ENCODE results near the gene MPND. TPM values are rescaled to one million over a fixed set of nuclear protein-coding genes. Genes with fewer than 3 reads are reported as not detected.

Gene MPND
- total and polyA plus RNA-seq, 2 of the 13 experiments (the other 11 are each of a cell fraction or from before 2014, with no cell fraction given) = 10.8 to 15.8 TPM

DNA sequence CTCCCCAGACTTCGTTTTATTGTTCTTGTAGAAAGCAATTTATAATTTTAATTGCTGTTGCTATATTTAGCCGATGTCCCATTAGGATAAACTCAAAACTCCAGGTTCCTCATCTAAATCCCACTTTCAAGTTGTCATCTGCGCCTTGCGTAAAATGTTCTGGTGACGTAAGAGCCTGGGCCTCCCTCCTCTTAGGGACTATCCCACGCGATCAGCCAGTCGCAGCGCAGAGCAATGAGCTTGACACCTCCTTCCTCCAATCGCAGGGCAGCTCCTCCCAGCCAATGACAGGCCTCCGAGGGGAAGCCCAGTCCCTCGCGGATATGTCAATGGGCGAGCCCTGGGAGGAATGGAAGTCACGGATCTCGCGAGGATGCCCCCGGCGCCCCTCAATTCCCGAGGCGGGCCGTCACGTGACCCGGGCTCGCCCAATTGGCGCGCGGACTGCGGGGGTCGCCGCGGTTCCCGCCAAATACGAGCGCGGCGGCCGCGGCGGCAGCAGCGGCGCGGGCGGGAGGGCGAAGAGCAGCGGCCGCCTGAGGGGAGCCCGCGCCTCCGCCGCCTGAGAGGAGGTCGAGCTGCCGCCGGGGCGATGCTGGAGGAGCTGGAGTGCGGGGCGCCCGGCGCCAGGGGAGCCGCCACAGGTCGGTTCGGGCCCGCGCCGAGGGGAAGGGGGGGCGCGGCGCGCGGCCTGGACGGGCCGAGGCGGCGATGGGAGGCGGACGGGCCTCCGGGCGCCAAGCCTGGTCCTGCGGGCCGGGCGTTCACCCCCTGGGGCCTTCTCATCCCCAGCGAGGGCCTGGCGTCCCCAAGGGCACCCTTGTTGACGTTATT, 59.0 kb downstream of the MPND start, which contains the start of gene CHAF1A (continued):
- TF ChIP-seq, protein P1, sequence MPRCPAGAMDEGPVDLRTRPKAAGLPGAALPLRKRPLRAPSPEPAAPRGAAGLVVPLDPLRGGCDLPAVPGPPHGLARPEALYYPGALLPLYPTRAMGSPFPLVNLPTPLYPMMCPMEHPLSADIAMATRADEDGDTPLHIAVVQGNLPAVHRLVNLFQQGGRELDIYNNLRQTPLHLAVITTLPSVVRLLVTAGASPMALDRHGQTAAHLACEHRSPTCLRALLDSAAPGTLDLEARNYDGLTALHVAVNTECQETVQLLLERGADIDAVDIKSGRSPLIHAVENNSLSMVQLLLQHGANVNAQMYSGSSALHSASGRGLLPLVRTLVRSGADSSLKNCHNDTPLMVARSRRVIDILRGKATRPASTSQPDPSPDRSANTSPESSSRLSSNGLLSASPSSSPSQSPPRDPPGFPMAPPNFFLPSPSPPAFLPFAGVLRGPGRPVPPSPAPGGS (CRISPR knock-in tag; IDR thresholded peaks at IDR 0.05) = peak; percentile 6; the same call in 1 of the 2 replicates
- TF ChIP-seq SMARCE1 (IDR thresholded peaks at IDR 0.05; ENCODE audit: borderline replicate concordance) (no peak), ARID3A (IDR thresholded peaks at IDR 0.05; ENCODE audit: low read depth, low read length) (no peak), ZNF451 (CRISPR knock-in tag; IDR thresholded peaks at IDR 0.05) (0 out of 2 replicates have a peak, but pooled peaks have one; percentile 54), ZNF768 (CRISPR knock-in tag; IDR thresholded peaks at IDR 0.05) (0 out of 2 replicates have a peak, but pooled peaks have one; percentile 27), SIN3B (IDR thresholded peaks at IDR 0.05; ENCODE audit: low read length) (peak; percentile 92), ZHX2 (IDR thresholded peaks at IDR 0.05; ENCODE audit: low read depth) (peak; percentile 58; the same call in 1 of the 2 replicates), ZHX2 (CRISPR knock-in tag; IDR thresholded peaks at IDR 0.05; ENCODE audit: borderline replicate concordance) (no peak), TCF12 (IDR thresholded peaks at IDR 0.05) (no peak), TCF12 (CRISPR knock-in tag; IDR thresholded peaks at IDR 0.05) (0 out of 2 replicates have a peak, but pooled peaks have one; percentile 34), NFYB (CRISPR knock-in tag; IDR thresholded peaks at IDR 0.05) (peak; percentile 98), NR2F6 (IDR thresholded peaks at IDR 0.05) (peak; percentile 70), NR2F6 (CRISPR knock-in tag; IDR thresholded peaks at IDR 0.05) (peak; percentile 95), POLR2AphosphoS5 (IDR thresholded peaks at IDR 0.05; ENCODE audit: low read depth, low read length) (peak; percentile 49; the same call in 1 of the 2 replicates), CREM (IDR thresholded peaks at IDR 0.05) (peak; percentile 90), CREM (CRISPR knock-in tag; IDR thresholded peaks at IDR 0.05) (no peak), ZSCAN21 (CRISPR knock-in tag; IDR thresholded peaks at IDR 0.05; ENCODE audit: borderline replicate concordance) (peak; percentile 27; the same call in 1 of the 2 replicates), MEIS1 (CRISPR knock-in tag; IDR thresholded peaks at IDR 0.05; ENCODE audit: borderline replicate concordance) (peak; percentile 72)
- TF ChIP-seq, protein P2, sequence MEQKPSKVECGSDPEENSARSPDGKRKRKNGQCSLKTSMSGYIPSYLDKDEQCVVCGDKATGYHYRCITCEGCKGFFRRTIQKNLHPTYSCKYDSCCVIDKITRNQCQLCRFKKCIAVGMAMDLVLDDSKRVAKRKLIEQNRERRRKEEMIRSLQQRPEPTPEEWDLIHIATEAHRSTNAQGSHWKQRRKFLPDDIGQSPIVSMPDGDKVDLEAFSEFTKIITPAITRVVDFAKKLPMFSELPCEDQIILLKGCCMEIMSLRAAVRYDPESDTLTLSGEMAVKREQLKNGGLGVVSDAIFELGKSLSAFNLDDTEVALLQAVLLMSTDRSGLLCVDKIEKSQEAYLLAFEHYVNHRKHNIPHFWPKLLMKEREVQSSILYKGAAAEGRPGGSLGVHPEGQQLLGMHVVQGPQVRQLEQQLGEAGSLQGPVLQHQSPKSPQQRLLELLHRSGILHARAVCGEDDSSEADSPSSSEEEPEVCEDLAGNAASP (CRISPR knock-in tag; IDR thresholded peaks at IDR 0.05; ENCODE audit: borderline replicate concordance) = no peak
- TF ChIP-seq, protein P3, sequence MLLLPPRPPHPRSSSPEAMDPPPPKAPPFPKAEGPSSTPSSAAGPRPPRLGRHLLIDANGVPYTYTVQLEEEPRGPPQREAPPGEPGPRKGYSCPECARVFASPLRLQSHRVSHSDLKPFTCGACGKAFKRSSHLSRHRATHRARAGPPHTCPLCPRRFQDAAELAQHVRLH (CRISPR knock-in tag; IDR thresholded peaks at IDR 0.05; ENCODE audit: borderline replicate concordance, low read depth) = no peak

All from HepG2 (cell line).